Breast epithelium (tissue), 4 donors: ENCODE results near the gene SPATS2. TPM values are rescaled to one million over a fixed set of nuclear protein-coding genes. Genes with fewer than 3 reads are reported as not detected.

Source experiments
- DNase-seq, 2 donors: peaks; one replicate each; pipeline ENCODE4 v3.0.0-alpha.2; 2019; ENCODE audit warnings: low spot score in 2 of 2
- H3K27ac ChIP-seq, 2 donors: fragments of 200-600 bp; sonication (generic) in 1 of 2; one replicate each; pipeline ENCODE4 v1.5.1; 2016 to 2019; ENCODE audit warnings: mild to moderate bottlenecking in 1 of 2
- H3K27me3 ChIP-seq, 2 donors: fragments of 200-600 bp; sonication (generic) in 1 of 2; one replicate each; pipeline versions ENCODE4 v1.5.1 to v1.6.0; 2017 to 2019; ENCODE audit warnings: control low read depth in 1 of 2, mild to moderate bottlenecking in 1 of 2
- H3K36me3 ChIP-seq: fragments of 200-600 bp; one replicate; pipeline ENCODE4 v1.5.1; 2019
- H3K4me1 ChIP-seq, 2 donors: fragments of 200-600 bp; sonication (generic); one replicate each; pipeline ENCODE4 v1.5.1; 2016 to 2019; ENCODE audit warnings: control low read depth in 1 of 2
- H3K4me3 ChIP-seq, 3 donors: fragments of 200-600 bp; sonication (generic); 1 replicate in 2 of 3; 2 replicates in 1 of 3; pipeline ENCODE4 v1.5.1; 2016 to 2019; ENCODE audit warnings: mild to moderate bottlenecking in 3 of 3, moderate library complexity in 2 of 3
- H3K9me3 ChIP-seq, 2 donors: fragments of 200-600 bp; sonication (generic) in 1 of 2; one replicate each; pipeline ENCODE4 v1.5.1; 2016 to 2019; ENCODE audit warnings: control low read depth in 1 of 2
- POLR2A ChIP-seq: fragments of 450-650 bp; IDR thresholded peaks from one replicate; pipeline ENCODE4 v1.6.1; 2016; ENCODE audit warnings: antibody characterized with exemption, mild to moderate bottlenecking, moderate library complexity
- POLR2AphosphoS5 ChIP-seq, 3 donors: sonication (generic); formaldehyde crosslinking; IDR thresholded peaks; one replicate each; pipeline ENCODE4 v1.6.1; 2017; ENCODE audit warnings: antibody characterized with exemption in 3 of 3
- intact Hi-C: fragments of 100-400 bp; cut with DNase I; formaldehyde crosslinking; loops from one replicate; pipeline ENCODE4 v1.15.1; 2023; ENCODE audit warnings: low total_unique reads
- total RNA-seq, 3 donors: library from RNA; depleted of rRNA; stranded (reverse); fragments of >200 nt; gene quantifications; one replicate each; pipeline ENCODE4 v1.1.0, GENCODE V29; 2016
- TF ChIP-seq, protein P1 (sequence below), 3 donors: fragments of 450-650 bp; IDR thresholded peaks; one replicate each; pipeline ENCODE4 v1.5.1; 2016 to 2017; ENCODE audit warnings: antibody characterized with exemption in 3 of 3, mild to moderate bottlenecking in 3 of 3, moderate library complexity in 3 of 3

SPATS2 gene
- total RNA-seq, 3 donors from 2014 or later: 13.8 to 24.0 (median 22.0) TPM

DNA sequence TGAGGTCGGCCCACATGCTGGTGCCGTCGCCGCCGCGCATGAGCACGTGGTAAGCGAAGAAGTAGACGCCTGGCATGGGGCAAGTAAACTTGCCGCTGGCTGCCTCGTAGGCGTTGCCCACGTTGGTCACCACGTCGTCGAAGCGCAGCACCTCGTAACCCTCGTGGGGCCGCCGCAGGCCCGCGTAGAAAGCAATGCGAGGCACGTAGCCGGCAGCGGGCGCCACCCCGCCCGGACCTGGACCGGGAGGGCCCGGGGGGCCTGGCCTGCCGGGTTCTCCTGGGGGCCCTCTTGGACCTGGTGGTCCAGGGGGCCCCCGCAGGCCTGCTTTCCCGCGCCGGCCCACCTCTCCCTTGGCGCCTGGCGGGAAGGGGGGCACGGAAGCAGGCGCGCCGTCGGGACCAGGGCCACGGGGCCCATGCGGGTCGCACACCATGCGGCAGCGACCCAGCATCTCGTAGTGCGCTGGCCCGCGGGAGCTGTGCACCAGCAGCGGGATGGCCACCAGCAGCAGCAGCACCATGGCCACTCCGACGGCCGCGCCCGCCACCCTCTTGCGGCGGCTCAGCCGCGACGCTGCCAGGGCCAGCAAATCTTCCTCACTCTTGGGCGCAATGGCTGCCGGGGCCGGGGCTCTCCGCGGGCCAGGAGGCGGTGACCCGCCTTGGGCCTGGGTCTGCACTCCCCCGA, 31.2 kb upstream of the SPATS2 start:
- Histone ChIP-seq H3K4me3 (peak overlapping the region in 1 of 3 donors; percentile 61), H3K4me1 (no peaks in the 10 kb centered on the region), H3K27ac (no peak overlapping the region), H3K27me3 (peaks cover 10 to 30% of the 10 kb centered on the region in 2 donors), H3K9me3 (no peaks in the 10 kb centered on the region), H3K36me3 (no peaks in the 10 kb centered on the region)
- intact Hi-C loops: no loop called here
- no peak for TF ChIP-seq POLR2AphosphoS5 (IDR thresholded peaks at IDR 0.05)
- no peak for TF ChIP-seq POLR2A
- TF ChIP-seq, protein P1, sequence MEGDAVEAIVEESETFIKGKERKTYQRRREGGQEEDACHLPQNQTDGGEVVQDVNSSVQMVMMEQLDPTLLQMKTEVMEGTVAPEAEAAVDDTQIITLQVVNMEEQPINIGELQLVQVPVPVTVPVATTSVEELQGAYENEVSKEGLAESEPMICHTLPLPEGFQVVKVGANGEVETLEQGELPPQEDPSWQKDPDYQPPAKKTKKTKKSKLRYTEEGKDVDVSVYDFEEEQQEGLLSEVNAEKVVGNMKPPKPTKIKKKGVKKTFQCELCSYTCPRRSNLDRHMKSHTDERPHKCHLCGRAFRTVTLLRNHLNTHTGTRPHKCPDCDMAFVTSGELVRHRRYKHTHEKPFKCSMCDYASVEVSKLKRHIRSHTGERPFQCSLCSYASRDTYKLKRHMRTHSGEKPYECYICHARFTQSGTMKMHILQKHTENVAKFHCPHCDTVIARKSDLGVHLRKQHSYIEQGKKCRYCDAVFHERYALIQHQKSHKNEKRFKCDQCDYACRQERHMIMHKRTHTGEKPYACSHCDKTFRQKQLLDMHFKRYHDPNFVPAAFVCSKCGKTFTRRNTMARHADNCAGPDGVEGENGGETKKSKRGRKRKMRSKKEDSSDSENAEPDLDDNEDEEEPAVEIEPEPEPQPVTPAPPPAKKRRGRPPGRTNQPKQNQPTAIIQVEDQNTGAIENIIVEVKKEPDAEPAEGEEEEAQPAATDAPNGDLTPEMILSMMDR (IDR thresholded peaks at IDR 0.05): no peak
- no peak for DNase-seq

DNA sequence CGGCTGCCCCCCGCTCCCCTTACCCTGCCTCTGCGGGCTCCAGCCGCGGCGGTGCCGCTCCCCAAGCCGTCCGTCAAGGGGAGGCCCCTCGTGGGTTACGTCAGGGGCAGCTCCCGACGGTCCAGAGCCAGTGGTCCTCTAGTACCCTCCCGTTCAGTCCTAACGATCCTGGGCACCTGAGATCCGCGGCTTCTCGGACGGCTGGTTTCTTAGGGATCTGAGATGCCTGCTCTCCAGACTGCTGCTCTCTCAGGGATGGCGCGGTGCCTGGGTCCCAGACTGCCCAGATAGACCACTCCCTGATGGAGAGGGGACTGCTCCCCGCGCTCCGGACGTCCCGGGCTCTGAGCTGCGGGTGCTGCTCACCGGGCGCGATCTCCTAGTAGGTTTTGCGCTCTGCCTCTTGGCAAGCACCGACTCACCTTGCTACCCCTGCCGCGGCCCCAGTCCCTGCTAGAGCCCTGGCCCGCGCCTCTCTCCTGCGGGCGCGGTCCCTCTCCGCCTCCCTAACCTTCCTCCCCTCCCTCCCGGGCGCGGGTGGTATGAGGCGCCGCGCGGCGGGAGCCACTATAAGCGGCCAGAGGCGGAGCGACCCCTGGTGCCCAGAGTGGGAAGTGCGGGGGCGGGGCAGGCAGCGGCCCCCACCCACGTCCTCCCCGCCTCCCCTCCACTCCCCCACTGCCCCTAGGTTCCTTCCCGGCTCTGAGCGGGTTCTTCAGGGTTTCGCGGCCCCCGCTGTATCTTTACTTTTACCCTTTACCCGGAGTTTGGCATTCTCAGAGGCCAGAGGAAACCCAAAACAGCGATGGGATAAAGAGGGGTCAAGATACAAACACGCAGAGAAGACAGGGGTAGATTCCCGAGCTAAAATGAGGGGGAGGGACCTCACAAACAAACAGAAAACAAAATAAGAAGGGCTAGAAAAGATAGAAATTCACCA, 30.3 kb upstream of the SPATS2 start, which contains the start of gene C1QL4:
Gene C1QL4, minus strand, starts transcription at position 544 of the 940 bp plus-strand sequence. CDS start 711 bp downstream, outside the sequence.
- Histone ChIP-seq H3K27me3 (peaks cover 10 to 30% of the 10 kb centered on the region in 2 donors), H3K36me3 (no peaks in the 10 kb centered on the region), H3K9me3 (no peaks in the 10 kb centered on the region), H3K4me3 (peak within 1 kb of the TSS; percentile 21 to 61 (median 43)), H3K4me1 (no peaks in the 10 kb centered on the region), H3K27ac (no peak within 1 kb of the TSS)
- intact Hi-C loops: no loop called here
- TF ChIP-seq POLR2AphosphoS5 (IDR thresholded peaks at IDR 0.05) (no peak), POLR2A (no peak)
- TF ChIP-seq, protein P1 (IDR thresholded peaks at IDR 0.05): peak; percentile 49 to 72 (median 55)
- DNase-seq: peak; percentile 69 to 80

DNA sequence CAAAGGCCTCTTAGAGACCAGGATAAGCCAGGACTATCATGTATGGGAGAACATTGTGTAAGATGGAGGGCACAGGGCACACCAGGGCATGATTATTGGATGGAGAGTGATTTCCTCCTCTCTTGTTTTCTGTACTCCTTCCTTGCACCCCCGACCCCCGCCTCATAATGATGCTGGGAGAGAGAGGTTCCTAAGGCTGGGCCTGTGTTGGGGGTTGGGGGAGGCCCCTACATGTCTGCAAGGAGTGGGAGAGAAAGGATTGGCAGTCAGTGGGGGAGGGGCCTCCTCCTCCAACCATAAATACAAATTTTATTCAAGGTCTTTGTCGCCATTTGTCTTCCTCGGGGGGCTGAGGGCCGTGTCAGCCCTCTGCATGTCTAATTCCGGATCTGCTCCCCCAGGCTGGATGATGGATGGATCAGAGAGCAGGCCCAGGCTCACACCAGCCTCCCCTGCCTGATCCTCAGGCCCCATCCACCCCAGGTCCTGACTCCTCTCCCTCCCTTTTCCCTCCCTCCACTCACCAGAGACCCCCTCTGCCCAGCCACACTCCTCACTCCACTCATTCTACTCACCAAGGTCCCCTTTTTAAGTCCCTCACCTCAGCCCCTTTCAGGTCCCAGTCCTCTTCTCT, 28.3 kb upstream of the SPATS2 start:
- Histone ChIP-seq H3K4me3 (no peak overlapping the region), H3K27me3 (peaks cover 13 to 30% of the 10 kb centered on the region in 2 donors), H3K4me1 (no peaks in the 10 kb centered on the region), H3K36me3 (no peaks in the 10 kb centered on the region), H3K9me3 (no peaks in the 10 kb centered on the region), H3K27ac (no peak overlapping the region)
- DNase-seq: no peak
- intact Hi-C loops: no loop called here
- TF ChIP-seq POLR2AphosphoS5 (IDR thresholded peaks at IDR 0.05) (no peak), POLR2A (no peak)
- TF ChIP-seq, protein P1 (IDR thresholded peaks at IDR 0.05): no peak

DNA sequence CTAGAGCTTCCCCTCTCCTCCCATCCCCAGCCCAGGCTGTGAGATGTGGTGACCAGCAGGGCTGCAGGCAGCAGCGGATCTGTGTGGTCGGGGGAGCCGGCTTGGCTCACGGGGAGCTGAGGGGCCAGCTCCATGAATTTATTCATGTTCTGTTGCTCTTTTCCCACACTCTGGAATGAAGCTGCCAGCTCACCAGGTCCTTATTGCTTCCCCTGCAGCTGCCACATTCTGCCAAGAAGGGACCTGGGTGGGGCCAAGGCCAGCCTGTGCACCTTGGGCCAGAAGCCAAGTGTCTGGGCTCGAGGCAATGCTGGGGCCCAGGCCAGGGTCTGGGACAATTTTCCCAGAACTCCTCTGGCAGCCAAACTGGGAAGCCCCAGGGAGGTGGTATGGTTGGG, 27.8 kb upstream of the SPATS2 start:
- Histone ChIP-seq H3K27ac (no peak overlapping the region), H3K9me3 (no peaks in the 10 kb centered on the region), H3K4me3 (no peak overlapping the region), H3K4me1 (no peaks in the 10 kb centered on the region), H3K27me3 (peaks cover 13 to 26% of the 10 kb centered on the region in 2 donors), H3K36me3 (no peaks in the 10 kb centered on the region)
- no peak for DNase-seq
- intact Hi-C loops: no loop called here
- TF ChIP-seq, protein P1 (IDR thresholded peaks at IDR 0.05): no peak
- no peak for TF ChIP-seq POLR2A
- no peak for TF ChIP-seq POLR2AphosphoS5 (IDR thresholded peaks at IDR 0.05)
